ENCODE results near the gene ADCY6. TPM values are rescaled to one million over a fixed set of nuclear protein-coding genes. Genes with fewer than 3 reads are reported as not detected.

ADCY6 gene
- total RNA-seq, 6 experiments from 2014 or later = 10.9 to 21.4 (median 14.4) TPM

GRCh38 chr12:48822711-48823110 is 33.8 kb upstream of the ADCY6 start:
- no CpG with 5 or more reads among the region's 2 CpGs for whole genome bisulfite sequencing (ENCODE audit: insufficient coverage, low coverage, low lambda C conversion rate, missing lambda C conversion rate)
- TF ChIP-seq CTCF (IDR thresholded peaks at IDR 0.05) (no peak), POLR2A (IDR thresholded peaks at IDR 0.05) (no peak)
- no peaks in the 10 kb centered on the region for H3K36me3 ChIP-seq
- intact Hi-C loops (cut with DNase I) = no loop called here
- no peak for ATAC-seq
- DNase-seq = no peak
- peaks cover 0 to 6% (median 0%) of the 10 kb centered on the region in 4 donors for H3K4me1 ChIP-seq
- H3K9me3 ChIP-seq = no peaks in the 10 kb centered on the region
- peaks cover 0 to 4% of the 10 kb centered on the region in 2 donors for H3K27me3 ChIP-seq
- no peak overlapping the region for H3K27ac ChIP-seq
- H3K4me3 ChIP-seq = no peak overlapping the region

GRCh38 chr12:48822139-48822538 is 33.2 kb upstream of the ADCY6 start:
- peaks cover 0 to 10% of the 10 kb centered on the region in 2 donors for H3K27me3 ChIP-seq
- no peak for TF ChIP-seq CTCF (IDR thresholded peaks at IDR 0.05)
- no peak for TF ChIP-seq POLR2A (IDR thresholded peaks at IDR 0.05)
- DNase-seq (no peak), ATAC-seq (no peak)
- H3K36me3 ChIP-seq = no peaks in the 10 kb centered on the region
- no peak overlapping the region for H3K27ac ChIP-seq
- peaks cover 0 to 7% (median 0%) of the 10 kb centered on the region in 4 donors for H3K4me1 ChIP-seq
- WGBS (ENCODE audit: insufficient coverage, low coverage, low lambda C conversion rate, missing lambda C conversion rate) = 66% methylated on average over 4 of the region's 5 CpGs
- intact Hi-C loops (cut with DNase I) = no loop called here
- H3K9me3 ChIP-seq = no peaks in the 10 kb centered on the region
- no peak overlapping the region for H3K4me3 ChIP-seq

- H3K4me3 ChIP-seq = no peak overlapping the region
- peaks cover 0 to 12% (median 2%) of the 10 kb centered on the region in 4 donors for H3K4me1 ChIP-seq
- no peak for DNase-seq
- H3K27ac ChIP-seq = no peak overlapping the region
- no peak for ATAC-seq
- WGBS (ENCODE audit: insufficient coverage, low coverage, low lambda C conversion rate, missing lambda C conversion rate) = 49% methylated on average over 3 of the region's 5 CpGs
- TF ChIP-seq POLR2A (IDR thresholded peaks at IDR 0.05) (no peak), CTCF (IDR thresholded peaks at IDR 0.05) (no peak)
- no peaks in the 10 kb centered on the region for H3K9me3 ChIP-seq
- peaks cover 0 to 14% of the 10 kb centered on the region in 2 donors for H3K27me3 ChIP-seq
- intact Hi-C loops (cut with DNase I) = no loop called here
- no peaks in the 10 kb centered on the region for H3K36me3 ChIP-seq
These were observed 31.3 kb upstream of the ADCY6 start for GRCh38 chr12:48819986-48820725.

GRCh38 chr12:48818831-48819590 is 30.1 kb upstream of the ADCY6 start:
- intact Hi-C loops (cut with DNase I) = no loop called here
- ATAC-seq (no peak), DNase-seq (no peak)
- TF ChIP-seq CTCF (IDR thresholded peaks at IDR 0.05) (no peak), POLR2A (IDR thresholded peaks at IDR 0.05) (no peak)
- no peaks in the 10 kb centered on the region for H3K9me3 ChIP-seq
- H3K4me1 ChIP-seq = peaks cover 0 to 12% (median 2%) of the 10 kb centered on the region in 4 donors
- no peaks in the 10 kb centered on the region for H3K36me3 ChIP-seq
- peaks cover 0 to 14% of the 10 kb centered on the region in 2 donors for H3K27me3 ChIP-seq
- WGBS (ENCODE audit: insufficient coverage, low coverage, low lambda C conversion rate, missing lambda C conversion rate) = 10% methylated on average over 24 of the region's 37 CpGs
- H3K27ac ChIP-seq = no peak overlapping the region
- peak overlapping the region; percentile 47 to 54 (median 53) for H3K4me3 ChIP-seq
